ENCODE results near the gene SCO1. TPM values are rescaled to one million over a fixed set of nuclear protein-coding genes. Genes with fewer than 3 reads are reported as not detected.

SCO1 gene
- total RNA-seq, 1 donor from 2014 or later, result 30.9 TPM

GRCh38 chr17:10673312-10673711 lies 24.0 kb downstream of the SCO1 start:
- DNase-seq (ENCODE audit: missing footprints) (no peak), ATAC-seq (no peak)
- intact Hi-C loops (cut with DNase I), result no loop called here

- DNase-seq (ENCODE audit: missing footprints), result no peak
- intact Hi-C loops (cut with DNase I), result no loop called here
- no peak for ATAC-seq
These were observed 28.6 kb downstream of the SCO1 start for GRCh38 chr17:10668775-10669174.

- ATAC-seq (no peak), DNase-seq (ENCODE audit: missing footprints) (no peak)
- intact Hi-C loops (cut with DNase I), result no loop called here
These were observed 30.4 kb downstream of the SCO1 start for GRCh38 chr17:10666906-10667305.

- DNase-seq (ENCODE audit: missing footprints), result no peak
- intact Hi-C loops (cut with DNase I), result no loop called here
- no peak for ATAC-seq
These were observed 32.8 kb downstream of the SCO1 start for GRCh38 chr17:10664571-10664970.

- DNase-seq (ENCODE audit: missing footprints), result no peak
- intact Hi-C loops (cut with DNase I), result no loop called here
These were observed 34.1 kb downstream of the SCO1 start for GRCh38 chr17:10663231-10663630.

GRCh38 chr17:10661437-10661836 lies 35.9 kb downstream of the SCO1 start:
- no peak for ATAC-seq
- DNase-seq (ENCODE audit: missing footprints), result no peak
- intact Hi-C loops (cut with DNase I), result no loop called here

More at GRCh38 chr17:10663231-10663630, 34.1 kb downstream of the SCO1 start:
- no peak for ATAC-seq

GRCh38 chr17:10657879-10658278 lies 39.5 kb downstream of the SCO1 start:
- intact Hi-C loops (cut with DNase I), result no loop called here
- ATAC-seq (no peak), DNase-seq (ENCODE audit: missing footprints) (no peak)

GRCh38 chr17:10657148-10657547 lies 40.2 kb downstream of the SCO1 start, which contains the start of gene MYH3:
TSS of gene MYH3 (minus strand) at chr17:10657309. CDS start at chr17:10655064, 2,245 bp downstream.
- intact Hi-C loops (cut with DNase I), result no loop called here
- no peak for DNase-seq (ENCODE audit: missing footprints)
- ATAC-seq, result no peak

- intact Hi-C loops (cut with DNase I), result no loop called here
- no peak for DNase-seq (ENCODE audit: missing footprints)
These were observed 43.3 kb downstream of the SCO1 start for GRCh38 chr17:10653987-10654386.

GRCh38 chr17:10652984-10653659 lies 44.2 kb downstream of the SCO1 start:
- intact Hi-C loops (cut with DNase I), result no loop called here
- no peak for DNase-seq (ENCODE audit: missing footprints)
- no peak for ATAC-seq

More at GRCh38 chr17:10653987-10654386, 43.3 kb downstream of the SCO1 start:
- ATAC-seq, result no peak

- intact Hi-C loops (cut with DNase I), result no loop called here
- ATAC-seq (no peak), DNase-seq (ENCODE audit: missing footprints) (no peak)
These were observed 45.4 kb downstream of the SCO1 start for GRCh38 chr17:10651927-10652326.

- DNase-seq (ENCODE audit: missing footprints) (no peak), ATAC-seq (no peak)
- intact Hi-C loops (cut with DNase I), result no loop called here
These were observed 47.7 kb downstream of the SCO1 start for GRCh38 chr17:10649602-10650001.

GRCh38 chr17:10648956-10649355 lies 48.4 kb downstream of the SCO1 start:
- ATAC-seq, result no peak
- intact Hi-C loops (cut with DNase I), result no loop called here
- no peak for DNase-seq (ENCODE audit: missing footprints)

GRCh38 chr17:10648381-10648780 lies 49.0 kb downstream of the SCO1 start:
- intact Hi-C loops (cut with DNase I), result no loop called here
- DNase-seq (ENCODE audit: missing footprints), result no peak

GRCh38 chr17:10646392-10646990 lies 50.8 kb downstream of the SCO1 start:
- ATAC-seq (no peak), DNase-seq (ENCODE audit: missing footprints) (no peak)
- intact Hi-C loops (cut with DNase I), result loop anchor here (2.0 kb wide), 1 partner anchor 198 kb away; no protein-coding TSS in a partner anchor

More at GRCh38 chr17:10648381-10648780, 49.0 kb downstream of the SCO1 start:
- no peak for ATAC-seq

GRCh38 chr17:10640475-10640874 lies 56.9 kb downstream of the SCO1 start:
- DNase-seq (ENCODE audit: missing footprints) (no peak), ATAC-seq (no peak)
- intact Hi-C loops (cut with DNase I), result no loop called here

- intact Hi-C loops (cut with DNase I), result no loop called here
- ATAC-seq (no peak), DNase-seq (ENCODE audit: missing footprints) (no peak)
These were observed 59.2 kb downstream of the SCO1 start for GRCh38 chr17:10638151-10638550.

GRCh38 chr17:10635290-10635689 lies 62.0 kb downstream of the SCO1 start:
- intact Hi-C loops (cut with DNase I), result no loop called here
- no peak for ATAC-seq
- DNase-seq (ENCODE audit: missing footprints), result no peak

GRCh38 chr17:10633738-10634379 lies 63.5 kb downstream of the SCO1 start:
- ATAC-seq, result no peak
- DNase-seq (ENCODE audit: missing footprints), result no peak
- intact Hi-C loops (cut with DNase I), result no loop called here

- ATAC-seq, result no peak
- no peak for DNase-seq (ENCODE audit: missing footprints)
- intact Hi-C loops (cut with DNase I), result no loop called here
These were observed 65.6 kb downstream of the SCO1 start for GRCh38 chr17:10631701-10632100.

All from Right ventricle myocardium inferior (tissue), 1 donor.